Glomerular visceral epithelial cell (primary cell): Measurements from ENCODE around the gene PRDX3.
A peak's percentile ranks its signal among the peaks of the same experiment; 100 is the strongest.
"Not testable (repeated sequence)": the region's sequence is repeated elsewhere in the genome, so short reads cannot be mapped to it uniquely, and the experiment has no call there.

Experiments used
- DNase-seq: peaks from one replicate; pipeline ENCODE4 v3.0.0-alpha.2; 2016; ENCODE audit errors: extremely low spot score

The PRDX3 gene

GRCh38 chr10:119165171-119166117 lies 13.2 kb downstream of the PRDX3 start, which contains the start of gene SFXN4:
Gene SFXN4 (minus strand): TSS chr10:119165714. CDS start chr10:119165647, 67 bp downstream.
- DNase-seq, result peak; percentile 68

GRCh38 chr10:119162452-119163092 lies 16.0 kb downstream of the PRDX3 start:
- no peak for DNase-seq

- DNase-seq, result peak; percentile 21
These were observed 16.7 kb downstream of the PRDX3 start for GRCh38 chr10:119161680-119162451.

GRCh38 chr10:119159332-119159731 lies 19.3 kb downstream of the PRDX3 start:
- DNase-seq, result no peak

GRCh38 chr10:119153661-119154060 lies 25.0 kb downstream of the PRDX3 start:
- DNase-seq, result no peak

- DNase-seq, result no peak
These were observed 25.6 kb downstream of the PRDX3 start for GRCh38 chr10:119153041-119153440.

- not testable (repeated sequence) for DNase-seq
These were observed 27.0 kb downstream of the PRDX3 start for GRCh38 chr10:119151601-119152000.

GRCh38 chr10:119149729-119150128 lies 28.9 kb downstream of the PRDX3 start:
- no peak for DNase-seq

GRCh38 chr10:119149157-119149556 lies 29.5 kb downstream of the PRDX3 start:
- DNase-seq, result no peak

GRCh38 chr10:119143657-119144056 lies 35.0 kb downstream of the PRDX3 start:
- DNase-seq, result no peak

GRCh38 chr10:119140603-119141245 lies 37.9 kb downstream of the PRDX3 start:
- DNase-seq, result no peak

GRCh38 chr10:119139464-119140067 lies 39.0 kb downstream of the PRDX3 start:
- peak; percentile 34 for DNase-seq

GRCh38 chr10:119138346-119139306 lies 40.0 kb downstream of the PRDX3 start:
- no peak for DNase-seq

GRCh38 chr10:119137878-119138277 lies 40.7 kb downstream of the PRDX3 start:
- DNase-seq, result not testable (repeated sequence)

GRCh38 chr10:119136084-119136483 lies 42.5 kb downstream of the PRDX3 start:
- DNase-seq, result no peak

GRCh38 chr10:119135513-119135881 lies 43.1 kb downstream of the PRDX3 start:
- DNase-seq, result no peak

- DNase-seq, result no peak
These were observed 44.7 kb downstream of the PRDX3 start for GRCh38 chr10:119133949-119134348.

GRCh38 chr10:119132521-119133345 lies 45.9 kb downstream of the PRDX3 start:
- DNase-seq, result no peak
